Kidney epithelial cell (primary cell): ENCODE results near the gene ZNF609. TPM values are rescaled to one million over a fixed set of nuclear protein-coding genes. Genes with fewer than 3 reads are reported as not detected.

Experiments used
- DNase-seq: peaks from one replicate; pipeline ENCODE4 v3.0.0-alpha.2; 2010; ENCODE audit warnings: low read depth
- H3K27me3 ChIP-seq: 2 replicates; pipeline ENCODE4 v1.6.0; 2011; ENCODE audit warnings: low read length; ENCODE audit not compliant: control insufficient read depth, insufficient read depth
- H3K36me3 ChIP-seq: 2 replicates; pipeline ENCODE4 v1.5.1; 2011; ENCODE audit warnings: low read length; ENCODE audit not compliant: control insufficient read depth, insufficient read depth
- H3K4me3 ChIP-seq: 2 replicates; pipeline ENCODE4 v1.5.1; 2011; ENCODE audit warnings: low read depth, mild to moderate bottlenecking, control low read depth, low read length
- total RNA-seq: library from RNA; depleted of rRNA; stranded (reverse); fragments of >200 nt; gene quantifications from 2 replicates; pipeline ENCODE4 v1.2.3, GENCODE V29; 2015
- TF ChIP-seq, protein P1 (sequence below): IDR thresholded peaks from 2 replicates; pipeline ENCODE4 v1.5.1; 2011; ENCODE audit warnings: mild to moderate bottlenecking, moderate library complexity, low read length, control low read depth, inconsistent platforms; ENCODE audit not compliant: insufficient read depth, poor library complexity, severe bottlenecking

The ZNF609 gene
- total RNA-seq, 1 donor from 2014 or later = 18.4 TPM

DNA sequence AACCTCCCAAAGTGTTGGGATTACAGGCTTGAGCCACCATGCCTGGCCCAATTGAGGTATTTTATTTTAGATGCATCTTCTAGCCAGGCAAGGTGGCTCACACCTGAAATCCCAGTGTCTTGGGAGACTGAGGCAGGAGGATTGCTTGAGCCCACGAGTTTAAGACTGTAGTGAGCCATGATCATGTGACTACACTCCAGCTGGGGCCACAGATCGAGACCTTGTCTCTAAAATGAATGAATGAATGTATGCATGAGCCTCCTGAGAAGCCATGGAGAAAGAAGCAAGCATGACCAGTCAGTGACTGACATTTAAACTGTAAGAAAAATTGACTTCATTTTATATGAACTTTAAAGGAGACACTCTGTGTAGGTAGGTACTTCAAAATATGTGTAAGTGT lies 105.7 kb downstream of the ZNF609 start:
- no peak for DNase-seq
- Histone ChIP-seq H3K4me3 (no peak overlapping the region), H3K36me3 (no peaks in the 10 kb centered on the region), H3K27me3 (no peaks in the 10 kb centered on the region)
- TF ChIP-seq, protein P1, sequence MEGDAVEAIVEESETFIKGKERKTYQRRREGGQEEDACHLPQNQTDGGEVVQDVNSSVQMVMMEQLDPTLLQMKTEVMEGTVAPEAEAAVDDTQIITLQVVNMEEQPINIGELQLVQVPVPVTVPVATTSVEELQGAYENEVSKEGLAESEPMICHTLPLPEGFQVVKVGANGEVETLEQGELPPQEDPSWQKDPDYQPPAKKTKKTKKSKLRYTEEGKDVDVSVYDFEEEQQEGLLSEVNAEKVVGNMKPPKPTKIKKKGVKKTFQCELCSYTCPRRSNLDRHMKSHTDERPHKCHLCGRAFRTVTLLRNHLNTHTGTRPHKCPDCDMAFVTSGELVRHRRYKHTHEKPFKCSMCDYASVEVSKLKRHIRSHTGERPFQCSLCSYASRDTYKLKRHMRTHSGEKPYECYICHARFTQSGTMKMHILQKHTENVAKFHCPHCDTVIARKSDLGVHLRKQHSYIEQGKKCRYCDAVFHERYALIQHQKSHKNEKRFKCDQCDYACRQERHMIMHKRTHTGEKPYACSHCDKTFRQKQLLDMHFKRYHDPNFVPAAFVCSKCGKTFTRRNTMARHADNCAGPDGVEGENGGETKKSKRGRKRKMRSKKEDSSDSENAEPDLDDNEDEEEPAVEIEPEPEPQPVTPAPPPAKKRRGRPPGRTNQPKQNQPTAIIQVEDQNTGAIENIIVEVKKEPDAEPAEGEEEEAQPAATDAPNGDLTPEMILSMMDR = no peak

DNA sequence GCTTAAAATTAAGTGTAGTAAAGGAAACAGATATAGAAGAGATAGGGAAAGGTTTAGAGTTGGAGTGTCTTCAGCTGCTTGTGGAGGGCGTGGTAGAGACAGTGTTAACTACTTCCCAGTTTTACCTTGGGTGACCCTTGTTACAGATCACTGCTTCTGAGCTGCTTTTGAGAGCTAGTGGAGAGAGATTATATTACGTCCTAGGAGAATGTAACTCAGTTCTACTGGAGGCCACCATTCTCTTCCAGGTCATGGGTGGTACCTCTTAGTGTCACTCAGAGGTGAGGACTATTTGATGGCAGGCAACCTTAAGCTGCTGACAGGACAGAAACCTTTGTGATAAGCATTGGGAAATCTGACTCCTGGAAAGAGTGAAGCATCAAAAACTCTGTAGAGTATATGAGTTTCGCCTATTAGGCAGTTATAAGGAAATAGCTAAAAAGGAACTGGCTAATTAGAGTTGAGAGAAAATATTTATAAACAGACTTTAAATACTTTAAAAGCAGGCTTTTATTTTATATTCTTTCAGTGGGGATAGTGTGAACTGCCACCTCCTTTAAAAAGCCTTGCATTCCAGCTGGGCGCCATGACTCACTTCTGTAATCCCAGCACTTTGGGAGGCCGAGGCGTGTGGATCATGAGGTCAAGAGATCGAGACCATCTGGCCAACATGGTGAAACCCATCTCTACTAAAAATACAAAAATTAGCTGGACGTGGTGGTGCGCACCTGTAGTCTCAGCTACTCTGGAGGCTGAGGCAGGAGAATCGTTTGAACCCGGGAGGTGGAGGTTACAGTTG lies 106.5 kb downstream of the ZNF609 start:
- no peak overlapping the region for H3K4me3 ChIP-seq
- DNase-seq = no peak
- TF ChIP-seq, protein P1 = no peak
- H3K27me3 ChIP-seq = no peaks in the 10 kb centered on the region
- no peaks in the 10 kb centered on the region for H3K36me3 ChIP-seq

DNA sequence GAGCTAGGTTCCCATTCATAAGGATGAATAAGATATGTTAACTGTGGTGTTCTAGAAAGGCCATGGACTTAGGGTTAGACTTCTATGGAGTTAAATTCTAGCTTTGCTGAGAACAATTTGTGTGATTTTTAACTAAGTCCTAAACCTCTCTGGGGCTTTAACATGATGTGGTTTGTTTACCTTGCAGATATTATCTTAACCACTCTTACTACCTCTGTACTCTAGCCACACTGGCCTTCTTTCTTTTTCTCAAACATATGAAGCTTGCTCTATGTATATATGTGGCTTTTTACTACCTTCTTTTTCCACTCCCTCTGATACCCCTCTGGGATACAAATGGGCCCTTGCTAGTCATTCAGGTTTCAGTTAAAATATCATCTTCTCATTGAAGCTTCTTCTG lies 108.4 kb downstream of the ZNF609 start:
- no peak for DNase-seq
- TF ChIP-seq, protein P1 = no peak

GRCh38 chr15:64571857-64572291 lies 111.5 kb downstream of the ZNF609 start:
- Histone ChIP-seq H3K36me3 (no peaks in the 10 kb centered on the region), H3K4me3 (no peak overlapping the region), H3K27me3 (no peaks in the 10 kb centered on the region)
- TF ChIP-seq, protein P1 = no peak
- no peak for DNase-seq

More for the DNA sequence above, 108.4 kb downstream of the ZNF609 start:
- Histone ChIP-seq H3K36me3 (no peaks in the 10 kb centered on the region), H3K4me3 (no peak overlapping the region), H3K27me3 (no peaks in the 10 kb centered on the region)

DNA sequence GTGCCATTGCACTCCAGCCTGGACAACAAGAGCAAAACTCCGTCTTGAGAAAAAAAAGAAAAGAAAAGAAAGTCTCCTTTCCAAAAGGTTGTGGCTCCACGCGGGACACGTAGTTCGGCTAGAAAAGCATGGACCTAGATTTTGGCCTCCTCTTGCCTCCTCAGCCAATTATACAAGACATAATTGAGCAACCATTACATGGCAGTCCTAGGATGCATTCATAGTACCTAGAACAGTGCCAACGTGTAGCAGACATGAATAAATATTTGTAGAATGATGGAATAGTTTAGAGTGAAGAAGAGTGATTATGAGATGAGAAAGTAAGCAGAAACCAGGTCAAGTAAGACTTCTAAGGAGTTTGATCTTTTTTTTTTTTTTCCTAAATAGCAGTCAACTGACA lies 112.5 kb downstream of the ZNF609 start:
- TF ChIP-seq, protein P1 = no peak

More for the DNA sequence above, 112.5 kb downstream of the ZNF609 start:
- Histone ChIP-seq H3K36me3 (no peaks in the 10 kb centered on the region), H3K27me3 (no peaks in the 10 kb centered on the region), H3K4me3 (no peak overlapping the region)
- DNase-seq = no peak
